Chondrocyte (in vitro differentiated cells): ENCODE results near the gene LPAR1. TPM values are rescaled to one million over a fixed set of nuclear protein-coding genes. Genes with fewer than 3 reads are reported as not detected.

Experiments
- DNase-seq: peaks from one replicate; pipeline ENCODE4 v3.0.0; 2021; ENCODE audit warnings: mixed read lengths, low spot score
- H3K27ac Mint-ChIP-seq: one replicate; pipeline ENCODE4 v1.8.0; 2021; ENCODE audit warnings: mild to moderate bottlenecking, moderate library complexity, mixed read lengths; ENCODE audit not compliant: unreplicated experiment
- H3K27me3 Mint-ChIP-seq: 2 replicates; pipeline ENCODE4 v1.8.0; 2021; ENCODE audit warnings: low read depth, mixed read lengths
- H3K36me3 Mint-ChIP-seq: 2 replicates; pipeline ENCODE4 v1.8.0; 2021; ENCODE audit warnings: low read depth, mixed read lengths
- H3K4me1 Mint-ChIP-seq: 2 replicates; pipeline ENCODE4 v1.8.0; 2021; ENCODE audit warnings: low read depth, mild to moderate bottlenecking, mixed read lengths
- H3K4me3 Mint-ChIP-seq: one replicate; pipeline ENCODE4 v1.8.0; 2021; ENCODE audit warnings: mild to moderate bottlenecking, moderate library complexity, mixed read lengths; ENCODE audit not compliant: unreplicated experiment
- H3K9me3 Mint-ChIP-seq: 2 replicates; pipeline ENCODE4 v1.8.0; 2021; ENCODE audit warnings: low read depth, mixed read lengths
- total RNA-seq: library from RNA; stranded (reverse); gene quantifications from 3 replicates; pipeline ENCODE4 v1.2.1, GENCODE V29; 2021
- TF ChIP-seq, protein P1 (sequence below): fragments of 200-600 bp; sonication (generic); IDR thresholded peaks from 2 replicates; pipeline ENCODE4 v1.5.0; 2021; ENCODE audit warnings: antibody characterized with exemption, mild to moderate bottlenecking, moderate library complexity

LPAR1 gene
- total RNA-seq, 1 donor from 2014 or later: 33.5 TPM

DNA sequence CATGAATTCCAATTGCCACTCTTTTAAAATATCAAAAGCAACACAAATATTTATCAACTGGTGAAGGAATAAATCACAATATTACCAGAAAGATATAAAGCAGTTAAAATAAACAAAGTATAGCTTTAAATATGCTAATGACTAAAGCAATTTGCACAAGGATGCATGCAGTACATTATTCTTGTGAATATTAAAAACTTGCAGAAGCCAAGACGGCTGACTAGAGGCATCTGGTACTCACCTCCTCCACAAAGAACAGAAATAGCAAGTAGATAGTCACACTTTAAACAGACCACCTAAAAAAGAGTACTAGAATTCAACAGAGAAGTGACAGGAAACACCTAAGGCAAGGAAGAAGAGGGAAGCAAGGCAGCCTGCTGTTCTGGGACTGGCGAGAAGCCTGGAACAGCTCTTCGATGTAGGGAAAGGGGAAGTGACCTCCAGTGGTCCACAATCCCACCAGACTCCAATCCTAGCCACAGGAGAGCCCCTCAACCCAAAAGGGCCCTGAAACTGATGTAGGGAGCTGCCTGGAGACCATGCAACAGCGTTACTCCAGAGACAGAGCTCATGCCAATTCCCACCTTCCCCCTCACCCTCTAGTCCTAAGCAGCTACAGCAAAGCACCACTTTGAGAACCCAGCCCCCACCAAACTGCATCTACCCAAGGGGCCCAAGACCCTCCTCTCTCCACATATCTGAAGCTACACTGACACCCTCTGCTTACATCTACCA, 86.3 kb downstream of the LPAR1 start:
- H3K27ac Mint-ChIP-seq: peak overlapping the region; percentile 24
- peaks cover 55% of the 10 kb centered on the region for H3K4me1 Mint-ChIP-seq
- no peak for DNase-seq
- peaks cover 16% of the 10 kb centered on the region for H3K36me3 Mint-ChIP-seq
- TF ChIP-seq, protein P1, sequence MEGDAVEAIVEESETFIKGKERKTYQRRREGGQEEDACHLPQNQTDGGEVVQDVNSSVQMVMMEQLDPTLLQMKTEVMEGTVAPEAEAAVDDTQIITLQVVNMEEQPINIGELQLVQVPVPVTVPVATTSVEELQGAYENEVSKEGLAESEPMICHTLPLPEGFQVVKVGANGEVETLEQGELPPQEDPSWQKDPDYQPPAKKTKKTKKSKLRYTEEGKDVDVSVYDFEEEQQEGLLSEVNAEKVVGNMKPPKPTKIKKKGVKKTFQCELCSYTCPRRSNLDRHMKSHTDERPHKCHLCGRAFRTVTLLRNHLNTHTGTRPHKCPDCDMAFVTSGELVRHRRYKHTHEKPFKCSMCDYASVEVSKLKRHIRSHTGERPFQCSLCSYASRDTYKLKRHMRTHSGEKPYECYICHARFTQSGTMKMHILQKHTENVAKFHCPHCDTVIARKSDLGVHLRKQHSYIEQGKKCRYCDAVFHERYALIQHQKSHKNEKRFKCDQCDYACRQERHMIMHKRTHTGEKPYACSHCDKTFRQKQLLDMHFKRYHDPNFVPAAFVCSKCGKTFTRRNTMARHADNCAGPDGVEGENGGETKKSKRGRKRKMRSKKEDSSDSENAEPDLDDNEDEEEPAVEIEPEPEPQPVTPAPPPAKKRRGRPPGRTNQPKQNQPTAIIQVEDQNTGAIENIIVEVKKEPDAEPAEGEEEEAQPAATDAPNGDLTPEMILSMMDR: no peak
- peaks cover 18% of the 10 kb centered on the region for H3K9me3 Mint-ChIP-seq
- H3K4me3 Mint-ChIP-seq: no peak overlapping the region
- H3K27me3 Mint-ChIP-seq: no peaks in the 10 kb centered on the region

DNA sequence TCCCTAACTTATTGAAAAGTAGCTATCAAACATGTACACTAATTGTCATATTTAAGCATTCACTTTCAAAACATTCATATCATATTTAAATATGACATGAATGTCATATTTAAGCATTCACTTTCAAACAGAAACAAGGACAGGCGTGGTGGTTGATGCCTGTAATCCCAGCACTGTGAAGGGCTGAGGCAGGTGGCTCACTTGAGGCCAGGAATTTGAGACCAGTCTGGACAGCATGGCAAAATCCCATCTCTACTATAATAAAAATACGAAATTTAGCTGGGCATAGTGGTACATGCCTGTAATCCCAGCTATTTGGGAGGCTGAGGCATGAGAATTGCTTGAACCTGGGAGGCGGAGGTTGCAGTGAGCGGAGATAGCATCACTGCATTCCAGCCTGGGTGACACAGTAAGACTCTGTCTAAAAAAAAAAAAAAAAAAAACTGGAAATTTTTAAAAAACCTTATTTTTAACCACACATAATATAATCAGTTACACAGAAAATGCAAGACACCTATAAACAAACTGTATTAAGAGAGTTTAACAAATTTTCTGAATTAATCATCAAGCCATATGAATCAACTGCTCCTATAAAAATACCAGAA, 88.1 kb downstream of the LPAR1 start:
- Mint-ChIP-seq H3K36me3 (peaks cover 14% of the 10 kb centered on the region), H3K4me3 (no peak overlapping the region), H3K27me3 (no peaks in the 10 kb centered on the region), H3K9me3 (peaks cover 17% of the 10 kb centered on the region), H3K4me1 (peaks cover 54% of the 10 kb centered on the region), H3K27ac (peak overlapping the region; percentile 64)
- DNase-seq: no peak
- TF ChIP-seq, protein P1: no peak

- Mint-ChIP-seq H3K27me3 (no peaks in the 10 kb centered on the region), H3K4me3 (no peak overlapping the region), H3K9me3 (peaks cover 6% of the 10 kb centered on the region), H3K36me3 (peaks cover 7% of the 10 kb centered on the region), H3K4me1 (peaks cover 43% of the 10 kb centered on the region), H3K27ac (no peak overlapping the region)
- DNase-seq: no peak
- TF ChIP-seq, protein P1: no peak
These were observed 89.2 kb downstream of the LPAR1 start for GRCh38 chr9:110949081-110949480.

DNA sequence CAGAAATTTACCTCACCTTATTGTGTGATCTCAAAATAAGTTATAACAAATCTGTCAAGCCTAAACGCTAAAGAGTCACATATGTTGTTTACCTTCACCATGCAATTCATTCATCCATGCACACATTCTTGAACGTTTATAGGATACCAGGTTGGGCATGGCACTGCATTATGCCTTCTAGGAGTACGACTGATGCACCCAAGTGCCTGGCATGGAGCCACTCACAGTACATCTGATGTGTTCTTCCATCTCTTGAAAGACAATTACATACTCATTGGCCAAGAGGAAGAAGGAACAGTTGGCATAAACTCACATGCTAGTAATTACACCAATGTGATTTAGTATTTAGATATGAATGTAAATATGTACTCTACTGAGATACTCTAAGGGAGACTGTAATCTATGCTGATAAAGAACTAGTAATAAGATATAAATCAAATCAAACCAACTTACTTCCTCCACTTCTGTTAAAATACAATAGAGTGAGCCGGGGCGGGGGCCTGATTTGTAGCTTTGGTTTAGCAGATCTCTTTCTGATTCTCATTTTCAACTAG, 90.7 kb downstream of the LPAR1 start:
- Mint-ChIP-seq H3K4me1 (peaks cover 48% of the 10 kb centered on the region), H3K27me3 (no peaks in the 10 kb centered on the region), H3K27ac (no peak overlapping the region), H3K4me3 (no peak overlapping the region), H3K9me3 (no peaks in the 10 kb centered on the region), H3K36me3 (peaks cover 3% of the 10 kb centered on the region)
- TF ChIP-seq, protein P1: no peak
- DNase-seq: no peak

GRCh38 chr9:110942522-110942921, 95.7 kb downstream of the LPAR1 start:
- TF ChIP-seq, protein P1: no peak
- peaks cover 46% of the 10 kb centered on the region for H3K4me1 Mint-ChIP-seq
- peaks cover 6% of the 10 kb centered on the region for H3K9me3 Mint-ChIP-seq
- H3K27me3 Mint-ChIP-seq: no peaks in the 10 kb centered on the region
- H3K4me3 Mint-ChIP-seq: no peak overlapping the region
- H3K27ac Mint-ChIP-seq: peak overlapping the region; percentile 42
- H3K36me3 Mint-ChIP-seq: peaks cover 16% of the 10 kb centered on the region
- no peak for DNase-seq
